H1 (cell line): ENCODE results near the gene EPHB1. TPM values are rescaled to one million over a fixed set of nuclear protein-coding genes. Genes with fewer than 3 reads are reported as not detected.

Source experiments
- BACH1 ChIP-seq: IDR thresholded peaks from 2 replicates; pipeline ENCODE4 v1.6.1; 2012; ENCODE audit warnings: low read length, improper control_type of control experiment
- EZH2 ChIP-seq: fragments of 200-600 bp; sonication (generic); IDR thresholded peaks from 2 replicates; pipeline ENCODE4 v1.7.1; 2012; ENCODE audit warnings: low read depth, mild to moderate bottlenecking, moderate library complexity, low read length, inconsistent platforms; ENCODE audit not compliant: severe bottlenecking
- FOSL1 ChIP-seq: IDR thresholded peaks from 2 replicates; pipeline ENCODE4 v1.6.1; 2011; ENCODE audit warnings: mild to moderate bottlenecking, low read depth, low read length, moderate library complexity; ENCODE audit not compliant: insufficient read depth
- HDAC6 ChIP-seq: IDR thresholded peaks from one replicate; pipeline ENCODE4 v1.7.1; 2012; ENCODE audit warnings: low read depth, mild to moderate bottlenecking, inconsistent platforms, low read length, moderate library complexity
- JUND ChIP-seq: IDR thresholded peaks from 2 replicates; pipeline ENCODE4 v1.6.1; 2011; ENCODE audit warnings: mild to moderate bottlenecking, improper control_type of control experiment, low read length
- TCF12 ChIP-seq: IDR thresholded peaks from 2 replicates; pipeline ENCODE4 v1.6.1; 2011; ENCODE audit warnings: low read depth, mild to moderate bottlenecking, low read length
- ZNF274 ChIP-seq: IDR thresholded peaks from 2 replicates; pipeline ENCODE4 v1.7.0; 2012; ENCODE audit warnings: low read length, borderline replicate concordance; ENCODE audit errors: extremely low read depth
- polyA plus RNA-seq, 7 experiments: library from polyadenylated mRNA; depleted of rRNA in 3 of 7; stranded (reverse) in 5 of 7; unstranded in 2 of 7; fragments of >200 nt in 5 of 7; fragments of 200-250 nt in 2 of 7; gene quantifications; 1 replicate in 5 of 7; 2 replicates in 1 of 7; 4 replicates in 1 of 7; pipeline versions ENCODE4 v1.2.1 to v1.2.3, GENCODE V29; 2011 to 2013; ENCODE audit warnings: missing spikeins in 2 of 7, mixed read lengths in 2 of 7
- total RNA-seq: library from RNA; stranded (reverse); fragmentation: NEBNext Ultra II Directional; extraction: Animal tissue kit (Norgen Biotek cat#: 25700); gene quantifications from 2 replicates; pipeline ENCODE4 v1.2.1, GENCODE V29; 2021
- TF ChIP-seq, protein P1 (sequence below): fragments of 300-600 bp; sonication (generic); IDR thresholded peaks from 2 replicates; pipeline ENCODE4 v1.7.1; 2012; ENCODE audit warnings: low read length, moderate library complexity, mild to moderate bottlenecking, inconsistent platforms; ENCODE audit not compliant: insufficient replicate concordance
- TF ChIP-seq, protein P2 (sequence below): IDR thresholded peaks from 2 replicates; pipeline ENCODE4 v1.6.1; 2012; ENCODE audit warnings: inconsistent platforms

Gene EPHB1
- total and polyA plus RNA-seq, 2 of the 8 experiments (the other 6 are each of a cell fraction or from before 2014, with no cell fraction given) = 3.5 to 5.9 TPM

DNA sequence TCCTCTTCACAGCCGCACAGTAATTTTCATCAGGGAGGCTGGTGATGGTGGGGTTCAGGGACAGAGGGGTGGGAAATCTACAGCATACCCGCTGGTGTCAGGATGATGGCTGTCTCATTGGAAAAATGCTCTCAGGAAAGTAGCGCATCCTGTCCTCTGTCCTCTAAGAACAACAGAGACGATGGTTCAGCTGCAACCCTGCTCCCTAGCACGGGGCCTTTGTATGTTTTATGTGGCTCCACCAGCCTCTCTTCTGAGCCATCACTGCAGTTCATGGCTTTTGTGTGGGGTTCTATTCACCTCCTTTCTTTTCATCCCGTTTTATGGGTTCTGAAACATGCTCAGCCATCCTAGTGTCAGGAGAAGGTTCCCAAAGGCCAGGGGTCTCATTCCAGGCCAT, 68.9 kb downstream of the EPHB1 start (continued):
- TF ChIP-seq, protein P1, sequence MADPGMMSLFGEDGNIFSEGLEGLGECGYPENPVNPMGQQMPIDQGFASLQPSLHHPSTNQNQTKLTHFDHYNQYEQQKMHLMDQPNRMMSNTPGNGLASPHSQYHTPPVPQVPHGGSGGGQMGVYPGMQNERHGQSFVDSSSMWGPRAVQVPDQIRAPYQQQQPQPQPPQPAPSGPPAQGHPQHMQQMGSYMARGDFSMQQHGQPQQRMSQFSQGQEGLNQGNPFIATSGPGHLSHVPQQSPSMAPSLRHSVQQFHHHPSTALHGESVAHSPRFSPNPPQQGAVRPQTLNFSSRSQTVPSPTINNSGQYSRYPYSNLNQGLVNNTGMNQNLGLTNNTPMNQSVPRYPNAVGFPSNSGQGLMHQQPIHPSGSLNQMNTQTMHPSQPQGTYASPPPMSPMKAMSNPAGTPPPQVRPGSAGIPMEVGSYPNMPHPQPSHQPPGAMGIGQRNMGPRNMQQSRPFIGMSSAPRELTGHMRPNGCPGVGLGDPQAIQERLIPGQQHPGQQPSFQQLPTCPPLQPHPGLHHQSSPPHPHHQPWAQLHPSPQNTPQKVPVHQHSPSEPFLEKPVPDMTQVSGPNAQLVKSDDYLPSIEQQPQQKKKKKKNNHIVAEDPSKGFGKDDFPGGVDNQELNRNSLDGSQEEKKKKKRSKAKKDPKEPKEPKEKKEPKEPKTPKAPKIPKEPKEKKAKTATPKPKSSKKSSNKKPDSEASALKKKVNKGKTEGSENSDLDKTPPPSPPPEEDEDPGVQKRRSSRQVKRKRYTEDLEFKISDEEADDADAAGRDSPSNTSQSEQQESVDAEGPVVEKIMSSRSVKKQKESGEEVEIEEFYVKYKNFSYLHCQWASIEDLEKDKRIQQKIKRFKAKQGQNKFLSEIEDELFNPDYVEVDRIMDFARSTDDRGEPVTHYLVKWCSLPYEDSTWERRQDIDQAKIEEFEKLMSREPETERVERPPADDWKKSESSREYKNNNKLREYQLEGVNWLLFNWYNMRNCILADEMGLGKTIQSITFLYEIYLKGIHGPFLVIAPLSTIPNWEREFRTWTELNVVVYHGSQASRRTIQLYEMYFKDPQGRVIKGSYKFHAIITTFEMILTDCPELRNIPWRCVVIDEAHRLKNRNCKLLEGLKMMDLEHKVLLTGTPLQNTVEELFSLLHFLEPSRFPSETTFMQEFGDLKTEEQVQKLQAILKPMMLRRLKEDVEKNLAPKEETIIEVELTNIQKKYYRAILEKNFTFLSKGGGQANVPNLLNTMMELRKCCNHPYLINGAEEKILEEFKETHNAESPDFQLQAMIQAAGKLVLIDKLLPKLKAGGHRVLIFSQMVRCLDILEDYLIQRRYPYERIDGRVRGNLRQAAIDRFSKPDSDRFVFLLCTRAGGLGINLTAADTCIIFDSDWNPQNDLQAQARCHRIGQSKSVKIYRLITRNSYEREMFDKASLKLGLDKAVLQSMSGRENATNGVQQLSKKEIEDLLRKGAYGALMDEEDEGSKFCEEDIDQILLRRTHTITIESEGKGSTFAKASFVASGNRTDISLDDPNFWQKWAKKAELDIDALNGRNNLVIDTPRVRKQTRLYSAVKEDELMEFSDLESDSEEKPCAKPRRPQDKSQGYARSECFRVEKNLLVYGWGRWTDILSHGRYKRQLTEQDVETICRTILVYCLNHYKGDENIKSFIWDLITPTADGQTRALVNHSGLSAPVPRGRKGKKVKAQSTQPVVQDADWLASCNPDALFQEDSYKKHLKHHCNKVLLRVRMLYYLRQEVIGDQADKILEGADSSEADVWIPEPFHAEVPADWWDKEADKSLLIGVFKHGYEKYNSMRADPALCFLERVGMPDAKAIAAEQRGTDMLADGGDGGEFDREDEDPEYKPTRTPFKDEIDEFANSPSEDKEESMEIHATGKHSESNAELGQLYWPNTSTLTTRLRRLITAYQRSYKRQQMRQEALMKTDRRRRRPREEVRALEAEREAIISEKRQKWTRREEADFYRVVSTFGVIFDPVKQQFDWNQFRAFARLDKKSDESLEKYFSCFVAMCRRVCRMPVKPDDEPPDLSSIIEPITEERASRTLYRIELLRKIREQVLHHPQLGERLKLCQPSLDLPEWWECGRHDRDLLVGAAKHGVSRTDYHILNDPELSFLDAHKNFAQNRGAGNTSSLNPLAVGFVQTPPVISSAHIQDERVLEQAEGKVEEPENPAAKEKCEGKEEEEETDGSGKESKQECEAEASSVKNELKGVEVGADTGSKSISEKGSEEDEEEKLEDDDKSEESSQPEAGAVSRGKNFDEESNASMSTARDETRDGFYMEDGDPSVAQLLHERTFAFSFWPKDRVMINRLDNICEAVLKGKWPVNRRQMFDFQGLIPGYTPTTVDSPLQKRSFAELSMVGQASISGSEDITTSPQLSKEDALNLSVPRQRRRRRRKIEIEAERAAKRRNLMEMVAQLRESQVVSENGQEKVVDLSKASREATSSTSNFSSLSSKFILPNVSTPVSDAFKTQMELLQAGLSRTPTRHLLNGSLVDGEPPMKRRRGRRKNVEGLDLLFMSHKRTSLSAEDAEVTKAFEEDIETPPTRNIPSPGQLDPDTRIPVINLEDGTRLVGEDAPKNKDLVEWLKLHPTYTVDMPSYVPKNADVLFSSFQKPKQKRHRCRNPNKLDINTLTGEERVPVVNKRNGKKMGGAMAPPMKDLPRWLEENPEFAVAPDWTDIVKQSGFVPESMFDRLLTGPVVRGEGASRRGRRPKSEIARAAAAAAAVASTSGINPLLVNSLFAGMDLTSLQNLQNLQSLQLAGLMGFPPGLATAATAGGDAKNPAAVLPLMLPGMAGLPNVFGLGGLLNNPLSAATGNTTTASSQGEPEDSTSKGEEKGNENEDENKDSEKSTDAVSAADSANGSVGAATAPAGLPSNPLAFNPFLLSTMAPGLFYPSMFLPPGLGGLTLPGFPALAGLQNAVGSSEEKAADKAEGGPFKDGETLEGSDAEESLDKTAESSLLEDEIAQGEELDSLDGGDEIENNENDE = no peak
- TF ChIP-seq JUND (no peak), FOSL1 (no peak), ZNF274 (no peak), BACH1 (no peak), TCF12 (no peak), EZH2 (no peak), HDAC6 (no peak)
- TF ChIP-seq, protein P2, sequence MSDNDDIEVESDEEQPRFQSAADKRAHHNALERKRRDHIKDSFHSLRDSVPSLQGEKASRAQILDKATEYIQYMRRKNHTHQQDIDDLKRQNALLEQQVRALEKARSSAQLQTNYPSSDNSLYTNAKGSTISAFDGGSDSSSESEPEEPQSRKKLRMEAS = no peak
